Measurements from ENCODE around the gene PKNOX2.

Gene PKNOX2

GRCh38 chr11:125155100-125155444 lies 9.5 kb upstream of the PKNOX2 start:
- DNase-seq (ENCODE audit: low read depth): no peak

DNA sequence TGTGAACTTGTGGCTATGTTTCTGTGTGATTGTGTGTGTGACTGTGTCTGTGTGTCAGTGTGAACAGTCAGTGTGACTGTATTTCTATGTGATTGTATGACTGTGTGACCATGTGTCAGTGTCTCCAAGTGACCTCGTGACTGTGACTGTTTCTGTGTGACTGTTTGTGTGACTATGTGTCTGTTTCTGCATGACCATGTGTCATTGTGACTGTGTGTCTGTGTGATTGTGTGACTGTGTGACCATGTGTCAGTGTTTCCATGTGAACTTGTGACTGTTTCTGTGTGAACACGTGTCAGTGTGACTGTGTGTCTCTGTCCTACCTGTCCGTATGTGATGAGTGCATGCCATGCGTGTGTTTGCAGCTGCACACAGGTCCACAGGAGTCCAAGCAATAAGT lies 8.8 kb upstream of the PKNOX2 start:
- DNase-seq (ENCODE audit: low read depth): no peak

DNA sequence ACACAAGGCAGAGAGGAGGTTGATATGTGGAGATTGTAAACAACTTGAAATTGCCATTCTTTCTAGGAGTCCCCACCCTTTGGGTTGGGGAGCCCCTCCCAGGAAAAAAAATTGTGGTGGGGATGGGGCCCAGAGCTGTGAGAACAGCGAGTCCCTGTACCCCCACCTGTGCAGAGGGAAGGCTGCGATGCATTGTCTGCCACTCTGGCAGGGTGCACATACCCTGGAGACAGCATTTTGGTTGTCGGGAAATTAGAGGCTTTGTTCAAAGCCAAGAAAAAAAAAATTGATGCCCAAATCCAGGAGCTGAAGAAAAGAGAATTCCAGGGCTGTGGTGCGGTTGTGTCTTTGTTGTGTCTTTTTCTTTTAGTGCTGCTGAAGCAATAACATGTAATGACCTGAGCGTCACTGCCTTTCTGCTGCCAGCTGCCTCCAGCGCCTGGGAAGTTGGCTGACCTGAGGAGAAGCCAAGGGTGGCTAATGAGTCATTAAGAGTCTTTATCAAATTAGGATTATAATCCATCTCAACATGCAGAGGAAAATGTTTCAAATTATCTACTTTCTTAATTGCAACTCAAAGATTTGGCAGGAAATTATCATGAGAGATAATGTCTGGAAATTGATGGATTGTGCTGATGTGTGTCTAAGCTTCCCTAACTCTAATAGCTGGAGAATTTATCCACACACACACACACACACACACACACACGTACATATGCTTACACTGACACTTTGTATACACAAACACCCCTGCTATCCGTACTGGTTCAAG lies 8.0 kb upstream of the PKNOX2 start:
- DNase-seq (ENCODE audit: low read depth): no peak

DNA sequence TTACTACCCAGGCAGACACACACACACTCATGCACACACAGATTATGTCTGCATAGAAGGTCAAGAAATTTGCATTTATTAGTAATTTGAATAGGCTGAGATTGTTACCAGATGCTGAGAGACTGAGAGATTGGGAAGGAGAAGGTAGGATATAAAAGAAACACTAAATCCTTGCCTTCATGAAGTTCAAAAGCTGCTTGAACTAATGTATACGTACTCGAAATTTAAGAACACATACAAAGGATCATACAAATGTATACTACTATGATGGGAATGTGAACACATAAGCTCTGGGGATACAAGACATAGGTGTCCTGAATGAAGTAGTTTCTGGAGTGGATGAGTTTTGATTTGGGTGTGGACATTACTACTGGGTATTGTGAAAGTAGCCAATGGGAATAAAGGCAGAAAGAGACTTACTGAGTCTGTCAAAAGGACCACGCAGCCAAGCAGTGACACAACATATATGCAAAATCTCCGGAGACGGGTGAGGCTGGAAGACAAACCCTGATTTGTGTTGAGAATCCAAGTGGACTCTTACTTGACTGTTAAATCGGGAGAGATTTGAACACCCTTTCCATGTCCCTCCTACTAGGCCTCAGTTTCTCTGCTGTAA lies 7.3 kb upstream of the PKNOX2 start:
- no peak for DNase-seq (ENCODE audit: low read depth)

- DNase-seq (ENCODE audit: low read depth): no peak
These were observed 6.4 kb upstream of the PKNOX2 start for GRCh38 chr11:125157953-125158680.

- DNase-seq (ENCODE audit: low read depth): no peak
These were observed 1.8 kb upstream of the PKNOX2 start for GRCh38 chr11:125162743-125163142.

GRCh38 chr11:125163431-125164063 lies 1.0 kb upstream of the PKNOX2 start:
- DNase-seq (ENCODE audit: low read depth): no peak

DNA sequence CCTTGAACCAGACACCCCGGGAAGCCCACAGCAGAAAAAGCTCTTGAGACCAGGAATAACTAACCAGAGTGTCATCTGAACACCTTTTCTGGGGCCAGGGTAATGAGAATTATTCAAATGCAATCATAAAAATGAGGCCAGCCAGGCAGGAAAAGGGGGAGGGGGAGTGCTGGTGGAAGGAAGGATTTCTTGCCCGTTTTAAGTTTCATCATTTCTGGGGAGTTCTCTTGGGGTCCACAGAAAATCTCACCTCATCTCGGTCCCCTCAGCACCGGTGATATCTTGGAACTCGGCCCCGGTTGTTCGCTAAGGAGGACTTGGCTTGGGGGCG lies 495 bp upstream of the PKNOX2 start:
- no peak for DNase-seq (ENCODE audit: low read depth)

- no peak for DNase-seq (ENCODE audit: low read depth)
These were observed 726 bp downstream of the PKNOX2 start for GRCh38 chr11:125165111-125165842.

DNA sequence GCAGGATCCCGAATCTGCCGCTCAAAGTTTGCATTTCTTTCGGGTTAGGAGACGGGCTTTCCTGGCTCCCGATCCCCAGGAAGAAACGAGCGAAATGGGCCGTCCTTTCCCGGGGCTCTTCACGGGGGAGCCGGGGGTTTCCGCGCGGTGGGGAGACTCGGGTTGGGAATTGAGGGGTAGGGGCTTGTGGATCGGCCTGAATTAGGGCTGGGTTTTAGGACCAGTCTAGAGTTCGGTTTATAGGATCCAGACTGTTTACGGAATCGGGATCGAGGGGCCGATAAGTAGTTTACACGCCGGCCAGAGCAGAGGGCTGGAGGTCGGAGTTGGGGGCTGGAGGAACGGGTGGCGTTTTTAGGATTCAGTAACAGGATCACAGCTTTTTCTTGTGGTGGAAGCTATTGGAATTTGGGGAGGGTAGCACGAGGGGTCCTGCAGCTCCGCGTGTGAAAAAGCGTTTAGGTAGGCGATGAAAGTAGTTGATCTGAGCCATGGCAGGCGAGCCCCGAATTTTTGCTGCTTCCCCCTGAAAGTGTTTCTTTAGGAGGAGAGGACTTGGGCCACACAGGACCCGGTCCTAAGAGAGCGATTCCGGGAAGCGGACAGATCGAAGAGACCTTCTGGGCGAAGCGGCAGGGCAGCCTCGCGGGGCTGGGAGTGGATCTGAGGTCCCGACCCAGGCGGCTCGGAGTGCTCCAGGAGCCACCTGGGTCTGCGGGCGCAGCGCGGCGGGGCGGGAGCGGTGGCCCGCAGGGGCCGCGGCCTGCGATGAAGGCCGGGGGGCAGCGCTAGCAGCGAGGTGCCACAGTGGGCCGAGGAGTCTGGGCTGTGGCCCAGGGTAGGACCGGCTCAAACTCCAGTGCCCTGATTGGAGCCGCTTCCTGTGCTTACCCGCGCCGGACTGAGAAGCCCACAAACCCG lies 1.6 kb downstream of the PKNOX2 start:
- no peak for DNase-seq (ENCODE audit: low read depth)

- no peak for DNase-seq (ENCODE audit: low read depth)
These were observed 2.3 kb downstream of the PKNOX2 start for GRCh38 chr11:125166764-125167291.

DNA sequence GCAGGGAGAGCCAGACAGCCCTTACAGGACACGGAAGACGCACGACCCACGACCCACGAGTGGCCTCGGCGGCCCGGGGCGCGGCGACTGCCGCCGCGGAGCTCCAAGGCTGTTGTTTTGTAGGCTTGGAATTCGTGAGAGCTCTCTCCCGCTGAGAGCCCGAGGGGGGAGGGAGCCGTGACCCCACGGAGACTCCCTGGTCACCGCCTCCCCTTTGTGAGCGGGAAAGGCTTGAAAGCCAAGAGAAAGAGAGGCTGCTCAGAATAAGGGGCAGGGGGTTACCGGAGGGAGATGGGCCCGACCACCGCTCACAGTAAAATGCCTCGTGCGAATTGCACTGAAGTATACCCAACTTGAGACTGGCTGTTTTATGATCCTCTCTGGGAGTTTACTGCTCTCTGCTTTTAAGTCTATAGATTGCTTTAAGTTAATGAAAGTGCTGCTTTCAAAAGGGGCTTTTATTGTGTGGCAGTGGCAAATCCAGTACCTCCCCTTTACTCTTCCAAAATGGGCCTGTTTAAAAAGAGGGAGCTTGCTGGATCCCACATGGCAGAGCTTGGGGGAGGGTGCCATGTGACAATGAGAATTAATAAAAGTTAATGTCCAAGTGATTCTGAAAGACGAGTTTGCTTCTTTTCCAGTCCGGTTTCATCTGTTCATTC lies 2.9 kb downstream of the PKNOX2 start:
- DNase-seq (ENCODE audit: low read depth): no peak

DNA sequence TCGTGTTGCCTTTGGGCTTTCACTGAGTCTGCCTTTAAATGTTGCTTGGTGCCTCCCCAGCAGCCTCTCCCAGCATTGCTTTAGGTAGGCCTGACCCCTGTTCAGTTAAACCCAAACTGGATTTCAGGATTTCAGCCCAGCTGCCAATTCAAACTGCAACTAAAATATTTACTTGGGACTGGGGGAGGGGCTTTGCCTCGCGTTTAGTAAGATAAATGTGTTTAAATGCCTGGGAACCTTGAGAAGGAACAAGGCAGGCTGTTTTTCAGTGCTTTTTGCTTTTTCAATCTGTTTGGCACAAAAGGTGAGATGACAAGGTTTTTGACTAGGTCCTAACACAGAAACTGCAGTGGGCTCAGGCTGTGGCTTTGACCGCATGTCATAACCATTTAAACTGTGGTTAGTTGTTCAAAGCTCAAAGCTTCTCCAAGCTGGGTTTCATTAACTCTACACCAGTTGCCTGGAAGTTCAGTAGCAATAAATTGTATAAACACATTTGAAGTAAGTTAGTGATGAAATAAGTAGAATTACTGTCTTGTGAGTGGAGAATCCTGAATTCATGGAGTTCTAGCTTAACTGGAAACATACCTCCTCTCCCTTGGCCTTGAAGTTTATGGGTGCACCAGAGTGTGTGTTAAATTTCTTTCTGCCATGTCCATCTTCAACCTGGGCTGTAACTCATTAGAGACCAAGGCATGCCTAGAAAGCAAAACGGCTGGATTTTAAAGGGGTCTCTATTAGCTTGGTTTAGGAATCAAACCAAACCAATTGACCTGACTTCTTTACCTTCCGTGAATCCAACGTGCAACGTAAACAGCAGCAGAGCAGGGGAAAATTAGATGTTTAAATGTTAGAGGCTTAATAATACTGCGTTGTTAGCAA lies 3.6 kb downstream of the PKNOX2 start:
- no peak for DNase-seq (ENCODE audit: low read depth)

GRCh38 chr11:125168918-125169456 lies 4.4 kb downstream of the PKNOX2 start:
- no peak for DNase-seq (ENCODE audit: low read depth)

DNA sequence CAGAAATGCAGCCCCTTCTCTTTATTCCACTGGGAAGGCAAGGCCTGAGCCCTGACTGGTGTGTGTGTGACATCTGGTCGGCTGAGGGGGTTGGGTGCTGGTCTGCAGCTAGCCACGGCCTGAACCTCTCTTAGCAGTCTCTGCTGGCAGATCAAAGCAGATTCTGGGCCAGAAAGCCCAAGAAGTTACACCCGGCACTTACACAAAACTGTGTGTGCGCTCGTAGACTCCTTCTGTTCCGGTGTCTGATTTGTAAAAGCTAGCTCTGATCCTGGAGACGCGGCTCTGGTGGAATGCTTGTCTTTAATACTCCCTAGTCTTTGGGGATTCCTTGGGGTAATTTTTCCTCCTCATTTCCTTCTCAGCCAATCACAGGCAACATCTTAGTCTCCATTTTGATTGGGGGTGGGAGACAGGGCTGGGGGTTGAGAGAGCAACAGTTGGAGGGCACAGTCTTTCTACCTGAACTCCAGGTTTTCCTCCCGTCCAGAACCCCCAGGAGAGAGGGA lies 5.5 kb downstream of the PKNOX2 start:
- no peak for DNase-seq (ENCODE audit: low read depth)

GRCh38 chr11:125170510-125171031 lies 6.0 kb downstream of the PKNOX2 start:
- DNase-seq (ENCODE audit: low read depth): no peak

GRCh38 chr11:125171974-125172373 lies 7.4 kb downstream of the PKNOX2 start:
- DNase-seq (ENCODE audit: low read depth): no peak

- no peak for DNase-seq (ENCODE audit: low read depth)
These were observed 8.5 kb downstream of the PKNOX2 start for GRCh38 chr11:125173027-125173426.

DNA sequence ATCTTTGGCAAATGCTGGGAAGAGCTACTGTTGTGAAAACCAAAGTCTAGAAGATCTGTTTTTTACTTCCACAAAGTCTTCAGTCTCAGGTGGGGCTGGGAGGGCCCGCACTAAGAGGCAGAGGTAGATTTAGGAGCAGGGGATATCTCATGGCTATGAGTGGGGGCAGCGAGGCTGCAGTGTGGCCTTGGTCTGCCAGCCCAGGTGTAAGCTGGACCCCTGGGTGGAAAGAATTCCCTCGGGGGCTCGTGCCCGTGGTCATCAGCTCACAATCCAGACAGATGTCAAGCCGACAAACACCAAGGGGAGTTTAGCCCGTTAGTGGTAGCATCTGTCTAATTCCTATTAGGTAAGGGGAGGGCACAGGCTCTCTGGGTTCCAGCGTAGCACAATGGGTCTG lies 9.0 kb downstream of the PKNOX2 start:
- no peak for DNase-seq (ENCODE audit: low read depth)
